H1 (cell line): Measurements from ENCODE around the gene ARL2. TPM values are rescaled to one million over a fixed set of nuclear protein-coding genes. Genes with fewer than 3 reads are reported as not detected.

Experiments
- CTCF ChIA-PET: fragments of 300-600 bp; sonication (Branson Sonifier 250); formaldehyde crosslinking; loops from one replicate; lab custom pipeline; 2021; ENCODE audit not compliant: partially characterized antibody; lab: Charles Lee
- POLR2A ChIA-PET: fragments of 300-600 bp; sonication (Branson Sonifier 250); formaldehyde crosslinking; loops from one replicate; lab custom pipeline; 2021; ENCODE audit warnings: inconsistent platforms; ENCODE audit not compliant: partially characterized antibody; lab: Charles Lee
- DNase-seq, 2 experiments: peaks; one replicate each; pipeline versions ENCODE4 v3.0.0 to v3.0.0-alpha.2; 2010 to 2022; ENCODE audit warnings: low spot score in 2 of 2, low read depth in 1 of 2, mixed read lengths in 1 of 2
- FAIRE-seq: peaks from 2 replicates; lab custom pipeline; 2011; peaks lifted over from hg19 to GRCh38; lab: Jason Lieb, UNC
- H2AFZ ChIP-seq: 2 replicates; pipeline ENCODE4 v1.8.1; 2012; ENCODE audit warnings: low read length, inconsistent platforms
- H2AK5ac ChIP-seq: 2 replicates; pipeline ENCODE4 v1.6.1; 2013; ENCODE audit warnings: low read depth, low read length
- H2BK120ac ChIP-seq: replicated peaks from 2 replicates; pipeline ENCODE3; 2013; ENCODE audit warnings: low read depth, low read length, inconsistent platforms
- H2BK12ac ChIP-seq: 2 replicates; pipeline ENCODE4 v1.6.1; 2013; ENCODE audit warnings: low read depth, low read length
- H2BK15ac ChIP-seq: 2 replicates; pipeline ENCODE4 v1.6.1; 2013; ENCODE audit warnings: low read length
- H2BK20ac ChIP-seq: 2 replicates; pipeline ENCODE4 v1.6.1; 2013; ENCODE audit warnings: low read length
- H2BK5ac ChIP-seq: 2 replicates; pipeline ENCODE4 v1.6.1; 2013; ENCODE audit warnings: low read depth, low read length
- H3K14ac ChIP-seq: 2 replicates; pipeline ENCODE4 v1.6.1; 2013; ENCODE audit warnings: inconsistent platforms; ENCODE audit not compliant: insufficient read length
- H3K18ac ChIP-seq: 2 replicates; pipeline ENCODE4 v1.6.1; 2013; ENCODE audit warnings: low read length; ENCODE audit errors: extremely low read depth
- H3K23ac ChIP-seq: 2 replicates; pipeline ENCODE4 v1.6.1; 2013; ENCODE audit warnings: inconsistent platforms; ENCODE audit not compliant: insufficient read length
- H3K23me2 ChIP-seq: 2 replicates; pipeline ENCODE4 v1.6.1; 2013; ENCODE audit warnings: low read depth, low read length
- H3K27ac ChIP-seq: 2 replicates; pipeline ENCODE4 v1.6.1; 2011; ENCODE audit warnings: low read depth, low read length, inconsistent platforms
- H3K27me3 ChIP-seq, 4 experiments: replicated peaks in 1 of 4; 1 replicate in 1 of 4; 2 replicates in 3 of 4; pipeline versions ENCODE4 v1.6.1 to v1.8.1; 2011 to 2013; ENCODE audit warnings: low read length in 3 of 4, mild to moderate bottlenecking in 3 of 4, inconsistent platforms in 2 of 4, mixed read lengths in 2 of 4, moderate library complexity in 1 of 4; ENCODE audit not compliant: control insufficient read depth in 3 of 4, insufficient read depth in 3 of 4; ENCODE audit errors: extremely low read depth in 1 of 4
- H3K36me3 ChIP-seq, 4 experiments: 2 replicates each; pipeline versions ENCODE4 v1.6.1 to v1.8.1; 2011 to 2013; ENCODE audit warnings: mild to moderate bottlenecking in 4 of 4, low read length in 3 of 4, moderate library complexity in 2 of 4, control low read depth in 1 of 4, inconsistent platforms in 1 of 4; ENCODE audit not compliant: insufficient read depth in 4 of 4, control insufficient read depth in 2 of 4
- H3K4ac ChIP-seq: replicated peaks from 2 replicates; pipeline ENCODE3; 2013; ENCODE audit warnings: low read length, low read depth, mixed read lengths, inconsistent platforms; ENCODE audit not compliant: insufficient read length
- H3K4me1 ChIP-seq, 4 experiments: replicated peaks in 1 of 4; 1 replicate in 1 of 4; 2 replicates in 3 of 4; pipeline versions ENCODE4 v1.6.1 to v1.8.1; 2011 to 2013; ENCODE audit warnings: low read length in 3 of 4, inconsistent platforms in 2 of 4, mixed read lengths in 1 of 4; ENCODE audit not compliant: insufficient read depth in 4 of 4, control insufficient read depth in 3 of 4
- H3K4me2 ChIP-seq, 2 experiments: 2 replicates each; pipeline versions ENCODE4 v1.6.1 to v1.8.1; 2011 to 2013; ENCODE audit warnings: low read depth in 2 of 2, low read length in 2 of 2, control low read depth in 1 of 2, inconsistent platforms in 1 of 2, mild to moderate bottlenecking in 1 of 2; ENCODE audit not compliant: insufficient read depth in 1 of 2
- H3K4me3 ChIP-seq, 4 experiments: fragments of 200-600, 300-600 bp in 1 of 4; sonication (generic), shearing (Covaris generic), sonication (Bioruptor Twin) in 1 of 4; 2 replicates each; pipeline versions ENCODE4 v1.5.1 to v1.8.1; 2011 to 2016; ENCODE audit warnings: low read length in 4 of 4, low read depth in 3 of 4, control low read depth in 2 of 4, inconsistent platforms in 2 of 4, mild to moderate bottlenecking in 2 of 4, mixed read lengths in 1 of 4, moderate library complexity in 1 of 4; ENCODE audit not compliant: insufficient read depth in 2 of 4; ENCODE audit errors: extremely low read depth in 1 of 4
- H3K56ac ChIP-seq: replicated peaks from 2 replicates; pipeline ENCODE3; 2013; ENCODE audit warnings: low read depth, mild to moderate bottlenecking, mixed read lengths, low read length, inconsistent platforms; ENCODE audit not compliant: insufficient read length
- H3K79me1 ChIP-seq: 2 replicates; pipeline ENCODE4 v1.6.1; 2013; ENCODE audit warnings: low read depth, low read length, control low read depth
- H3K79me2 ChIP-seq, 2 experiments: 2 replicates each; pipeline versions ENCODE4 v1.6.1 to v1.8.1; 2012 to 2013; ENCODE audit warnings: low read length in 2 of 2, mild to moderate bottlenecking in 2 of 2, inconsistent platforms in 1 of 2; ENCODE audit not compliant: insufficient read depth in 2 of 2, control insufficient read depth in 1 of 2
- H3K9ac ChIP-seq, 4 experiments: replicated peaks in 1 of 4; 1 replicate in 1 of 4; 2 replicates in 3 of 4; pipeline versions ENCODE4 v1.6.1 to v1.8.1; 2011 to 2013; ENCODE audit warnings: low read depth in 3 of 4, low read length in 3 of 4, control low read depth in 2 of 4, mild to moderate bottlenecking in 2 of 4, moderate library complexity in 2 of 4, inconsistent platforms in 1 of 4; ENCODE audit errors: extremely low read depth in 1 of 4
- H3K9me3 ChIP-seq, 2 experiments: 2 replicates each; pipeline versions ENCODE4 v1.6.1 to v1.8.1; 2012 to 2013; ENCODE audit warnings: mild to moderate bottlenecking in 2 of 2, moderate library complexity in 2 of 2, control low read depth in 1 of 2, inconsistent platforms in 1 of 2, low read depth in 1 of 2, low read length in 1 of 2, mixed read lengths in 1 of 2; ENCODE audit not compliant: insufficient read depth in 2 of 2
- H4K20me1 ChIP-seq, 2 experiments: replicated peaks in 1 of 2; 2 replicates each; pipeline versions ENCODE3 to v1.8.1; 2011 to 2013; ENCODE audit warnings: inconsistent platforms in 2 of 2, low read length in 2 of 2, mild to moderate bottlenecking in 1 of 2; ENCODE audit not compliant: insufficient read depth in 2 of 2, control insufficient read depth in 1 of 2
- H4K5ac ChIP-seq: 2 replicates; pipeline ENCODE4 v1.6.1; 2013; ENCODE audit warnings: low read length, low read depth, mixed read lengths, inconsistent platforms; ENCODE audit not compliant: insufficient read length
- H4K8ac ChIP-seq: 2 replicates; pipeline ENCODE4 v1.8.0; 2013; ENCODE audit warnings: mild to moderate bottlenecking, moderate library complexity, low read length, inconsistent platforms; ENCODE audit not compliant: insufficient read depth; ENCODE audit errors: extremely low read depth
- H4K91ac ChIP-seq: replicated peaks from 2 replicates; pipeline ENCODE3; 2013; ENCODE audit warnings: low read length, mixed read lengths, inconsistent platforms; ENCODE audit not compliant: insufficient read length
- BACH1 ChIP-seq: IDR thresholded peaks from 2 replicates; pipeline ENCODE4 v1.6.1; 2012; ENCODE audit warnings: low read length, improper control_type of control experiment
- BRCA1 ChIP-seq: IDR thresholded peaks from 2 replicates; pipeline ENCODE4 v1.6.1; 2012; ENCODE audit warnings: low read depth, low read length, improper control_type of control experiment
- E2F6 ChIP-seq: IDR thresholded peaks from 2 replicates; pipeline ENCODE4 v1.6.1; 2012; ENCODE audit warnings: inconsistent platforms
- EGR1 ChIP-seq: IDR thresholded peaks from 2 replicates; pipeline ENCODE4 v1.6.1; 2011; ENCODE audit warnings: low read depth, low read length, borderline replicate concordance
- JUN ChIP-seq: IDR thresholded peaks from 2 replicates; pipeline ENCODE4 v1.6.1; 2011; ENCODE audit warnings: low read depth, mild to moderate bottlenecking, improper control_type of control experiment, low read length
- MAX ChIP-seq: IDR thresholded peaks from 2 replicates; pipeline ENCODE4 v1.6.1; 2012; ENCODE audit warnings: inconsistent platforms
- NRF1 ChIP-seq: IDR thresholded peaks from 2 replicates; pipeline ENCODE4 v1.6.1; 2011; ENCODE audit warnings: mild to moderate bottlenecking, low read depth, low read length, improper control_type of control experiment
- RNF2 ChIP-seq: fragments of 200-900, 300-1000 bp; sonication (generic); IDR thresholded peaks from 2 replicates; pipeline ENCODE4 v1.7.1; 2016; ENCODE audit warnings: borderline replicate concordance, low read depth, mild to moderate bottlenecking, antibody characterized with exemption, low read length; ENCODE audit not compliant: poor library complexity, severe bottlenecking; ENCODE audit errors: missing control alignments
- TAF7 ChIP-seq: optimal IDR thresholded peaks from 2 replicates; pipeline ENCODE3; 2011; ENCODE audit warnings: low read depth, mild to moderate bottlenecking, inconsistent platforms, low read length, moderate library complexity, borderline replicate concordance
- TEAD4 ChIP-seq: IDR thresholded peaks from 2 replicates; pipeline ENCODE4 v1.6.1; 2012; ENCODE audit warnings: low read depth, low read length, inconsistent platforms, mixed read lengths
- WGBS, 2 experiments: shearing (Covaris generic) in 1 of 2; methylation state at CpG; one replicate each; pipeline versions ENCODE4 v1.1.6 to v1.1.7; 2013 to 2015; ENCODE audit warnings: low lambda C conversion rate in 2 of 2, mixed read lengths in 2 of 2, inconsistent platforms in 1 of 2, low coverage in 1 of 2, missing lambda C conversion rate in 1 of 2; ENCODE audit not compliant: insufficient replicate concordance in 2 of 2, insufficient coverage in 1 of 2, insufficient read length in 1 of 2; ENCODE audit errors: extremely low coverage in 1 of 2, missing lambda C conversion rate in 1 of 2; 5-methylcytosine and 5-hydroxymethylcytosine counted together
- polyA plus RNA-seq, 7 experiments: library from polyadenylated mRNA; depleted of rRNA in 3 of 7; stranded (reverse) in 5 of 7; unstranded in 2 of 7; fragments of >200 nt in 5 of 7; fragments of 200-250 nt in 2 of 7; gene quantifications; 1 replicate in 5 of 7; 2 replicates in 1 of 7; 4 replicates in 1 of 7; pipeline versions ENCODE4 v1.2.1 to v1.2.3, GENCODE V29; 2011 to 2013; ENCODE audit warnings: missing spikeins in 2 of 7, mixed read lengths in 2 of 7
- total RNA-seq: library from RNA; stranded (reverse); fragmentation: NEBNext Ultra II Directional; extraction: Animal tissue kit (Norgen Biotek cat#: 25700); gene quantifications from 2 replicates; pipeline ENCODE4 v1.2.1, GENCODE V29; 2021

The ARL2 gene
- total and polyA plus RNA-seq, 2 of the 8 experiments (the other 6 are each of a cell fraction or from before 2014, with no cell fraction given) = 186 to 535 TPM

- 73% methylated on average over 49 of the region's 69 CpGs; no CpG with 5 or more reads in 1 of the 2 experiments for WGBS, 2 experiments
- no peak within 1 kb of the TSS for H2BK5ac ChIP-seq
- no peak within 1 kb of the TSS for H3K27ac ChIP-seq
- no peaks in the 10 kb centered on the region for H3K79me2 ChIP-seq
- no peak for FAIRE-seq
- no peaks in the 10 kb centered on the region for H3K79me1 ChIP-seq
- no peak within 1 kb of the TSS for H3K18ac ChIP-seq
- H3K36me3 ChIP-seq = no peaks in the 10 kb centered on the region
- H3K9ac ChIP-seq = peak within 1 kb of the TSS in 1 of 4 experiments; percentile 50; a peak in 1 of 7 replicates
- H3K23ac ChIP-seq = no peak within 1 kb of the TSS
- H3K4me3 ChIP-seq = no peak within 1 kb of the TSS; a peak in 1 of 8 replicates
- H3K14ac ChIP-seq = no peak within 1 kb of the TSS
- peaks cover 0 to 12% (median 7%) of the 10 kb centered on the region in 4 experiments; a peak in 5 of 7 replicates for H3K27me3 ChIP-seq
- H4K5ac ChIP-seq = no peak within 1 kb of the TSS
- H2AK5ac ChIP-seq = no peak within 1 kb of the TSS
- ChIA-PET POLR2A (interaction anchor here (1.1 to 1.3 kb wide), 4 partner anchors 9 to 55 kb away, joined by 3 read pairs; partner anchors contain the start of gene ATG2A), CTCF (interaction anchor here (1.1 to 1.6 kb wide), 4 partner anchors 17 to 139 kb away, joined by 3 to 6 read pairs (median 4); no protein-coding TSS in a partner anchor)
- H4K20me1 ChIP-seq = no peaks in the 10 kb centered on the region
- H3K4me2 ChIP-seq = 0 out of 4 replicates have a peak within 1 kb of the TSS, but pooled peaks of 1 of the 2 experiments have one; percentile 31
- H2AFZ ChIP-seq = peak within 1 kb of the TSS; percentile 77; the same call in 1 of the 2 replicates
- H3K4me1 ChIP-seq = no peaks in the 10 kb centered on the region
- no peak within 1 kb of the TSS for H2BK20ac ChIP-seq
- no peak within 1 kb of the TSS for H2BK12ac ChIP-seq
- H3K4ac ChIP-seq = no peak within 1 kb of the TSS
- 0 out of 2 replicates have a peak within 1 kb of the TSS, but pooled peaks have one; percentile 48 for H2BK15ac ChIP-seq
- H3K23me2 ChIP-seq = no peaks in the 10 kb centered on the region
- H3K9me3 ChIP-seq = peaks cover 0 to 4% of the 10 kb centered on the region in 2 experiments; a peak in 1 of 4 replicates
- no peak within 1 kb of the TSS for H4K91ac ChIP-seq
- DNase-seq = peak; percentile 71 to 89
- H2BK120ac ChIP-seq = no peak within 1 kb of the TSS
- H3K56ac ChIP-seq = no peak within 1 kb of the TSS
- peak within 1 kb of the TSS; percentile 94; the same call in 1 of the 2 replicates for H4K8ac ChIP-seq
- no peak for TF ChIP-seq JUN
- TF ChIP-seq BRCA1 = no peak
- TF ChIP-seq TEAD4 = no peak
- no peak for TF ChIP-seq EGR1
- TF ChIP-seq BACH1 = no peak
- TF ChIP-seq MAX = peak; percentile 97
- peak; percentile 57 for TF ChIP-seq RNF2
- TF ChIP-seq NRF1 = peak; percentile 45
- TF ChIP-seq TAF7 = no peak
- peak; percentile 99 for TF ChIP-seq E2F6
These were observed 42.3 kb upstream of the ARL2 start, which contains the start of gene MAJIN for GRCh38 chr11:64971421-64972233. MAJIN (minus strand) TSS chr11:64972108; CDS start chr11:64959405, 12,703 bp downstream.
